Mesenchymal stem cell (in vitro differentiated cells and primary cell): ENCODE data around the gene GNA14.

ENCODE experiments used
- DNase-seq: peaks from one replicate; pipeline ENCODE4 v3.0.0-alpha.2; 2013
- H2AFZ ChIP-seq: one replicate; pipeline ENCODE4 v1.6.1; 2013; ENCODE audit warnings: low read depth, mild to moderate bottlenecking, control low read depth, inconsistent platforms, low read length, moderate library complexity
- H2AK5ac ChIP-seq: 2 replicates; pipeline ENCODE4 v1.6.1; 2013; ENCODE audit warnings: low read length, moderate library complexity, mild to moderate bottlenecking, inconsistent platforms; ENCODE audit not compliant: severe bottlenecking
- H2BK120ac ChIP-seq: one replicate; pipeline ENCODE4 v1.6.1; 2013; ENCODE audit warnings: low read depth, mild to moderate bottlenecking, inconsistent platforms, low read length, moderate library complexity
- H2BK12ac ChIP-seq, 2 experiments: one replicate each; pipeline ENCODE4 v1.6.1; 2013; ENCODE audit warnings: inconsistent platforms in 2 of 2, low read length in 2 of 2, mild to moderate bottlenecking in 2 of 2, moderate library complexity in 2 of 2, control low read depth in 1 of 2
- H2BK15ac ChIP-seq: one replicate; pipeline ENCODE4 v1.6.1; 2013; ENCODE audit warnings: mild to moderate bottlenecking, low read depth, inconsistent platforms; ENCODE audit not compliant: poor library complexity, severe bottlenecking
- H2BK5ac ChIP-seq: 2 replicates; pipeline ENCODE4 v1.6.1; 2013; ENCODE audit warnings: low read depth, mild to moderate bottlenecking, low read length, control low read depth, inconsistent platforms; ENCODE audit not compliant: poor library complexity, severe bottlenecking
- H3K14ac ChIP-seq, 2 experiments: one replicate each; pipeline ENCODE4 v1.6.1; 2013; ENCODE audit warnings: inconsistent platforms in 2 of 2, low read length in 2 of 2, control low read depth in 1 of 2, mild to moderate bottlenecking in 1 of 2, moderate library complexity in 1 of 2
- H3K18ac ChIP-seq, 2 experiments: one replicate each; pipeline ENCODE4 v1.6.1; 2013; ENCODE audit warnings: inconsistent platforms in 2 of 2, low read length in 2 of 2, control low read depth in 1 of 2, low read depth in 1 of 2, mild to moderate bottlenecking in 1 of 2
- H3K23ac ChIP-seq, 2 experiments: one replicate each; pipeline ENCODE4 v1.6.1; 2013; ENCODE audit warnings: inconsistent platforms in 2 of 2, low read length in 2 of 2, mild to moderate bottlenecking in 2 of 2, moderate library complexity in 2 of 2, control low read depth in 1 of 2
- H3K27ac ChIP-seq: 2 replicates; pipeline ENCODE4 v1.5.1; 2013; ENCODE audit warnings: mild to moderate bottlenecking, moderate library complexity, low read length, control low read depth, inconsistent platforms; ENCODE audit not compliant: poor library complexity, severe bottlenecking
- H3K27me3 ChIP-seq, 2 experiments: 2 replicates each; pipeline versions ENCODE4 v1.6.1 to v1.7.0; 2013; ENCODE audit warnings: low read length in 2 of 2, mild to moderate bottlenecking in 2 of 2, moderate library complexity in 2 of 2, control low read depth in 1 of 2, inconsistent platforms in 1 of 2; ENCODE audit not compliant: control insufficient read depth in 1 of 2, insufficient read depth in 1 of 2
- H3K36me3 ChIP-seq, 2 experiments: 2 replicates each; pipeline versions ENCODE4 v1.6.1 to v1.7.0; 2013; ENCODE audit warnings: low read length in 2 of 2, control low read depth in 1 of 2, inconsistent platforms in 1 of 2, low read depth in 1 of 2, mild to moderate bottlenecking in 1 of 2; ENCODE audit not compliant: insufficient read depth in 2 of 2, control insufficient read depth in 1 of 2
- H3K4ac ChIP-seq, 2 experiments: one replicate each; pipeline ENCODE4 v1.6.1; 2013; ENCODE audit warnings: inconsistent platforms in 2 of 2, low read length in 2 of 2, mild to moderate bottlenecking in 2 of 2, moderate library complexity in 2 of 2, control low read depth in 1 of 2, low read depth in 1 of 2
- H3K4me1 ChIP-seq: 2 replicates; pipeline ENCODE4 v1.6.1; 2013; ENCODE audit warnings: low read depth, low read length, control low read depth; ENCODE audit not compliant: control insufficient read depth, insufficient read depth
- H3K4me2 ChIP-seq: 2 replicates; pipeline ENCODE4 v1.6.1; 2013; ENCODE audit warnings: low read length, mild to moderate bottlenecking, inconsistent platforms; ENCODE audit not compliant: poor library complexity, severe bottlenecking
- H3K4me3 ChIP-seq, 2 experiments: 2 replicates each; pipeline versions ENCODE4 v1.5.1 to v1.7.0; 2013; ENCODE audit warnings: low read length in 2 of 2, mild to moderate bottlenecking in 2 of 2, control low read depth in 1 of 2, low read depth in 1 of 2; ENCODE audit not compliant: insufficient read depth in 1 of 2
- H3K79me1 ChIP-seq: replicated peaks from 2 replicates; pipeline ENCODE4 v1.6.1; 2013; ENCODE audit warnings: mild to moderate bottlenecking, control low read depth, low read length, inconsistent platforms; ENCODE audit not compliant: poor library complexity, severe bottlenecking
- H3K9ac ChIP-seq: 2 replicates; pipeline ENCODE4 v1.7.0; 2013; ENCODE audit warnings: mild to moderate bottlenecking, low read length, moderate library complexity
- H3K9me3 ChIP-seq: 2 replicates; pipeline ENCODE4 v1.7.0; 2013; ENCODE audit warnings: mild to moderate bottlenecking, low read length; ENCODE audit not compliant: control insufficient read depth
- H4K8ac ChIP-seq: one replicate; pipeline ENCODE4 v1.6.1; 2013; ENCODE audit warnings: inconsistent platforms, mild to moderate bottlenecking, low read length, moderate library complexity
- H4K91ac ChIP-seq: one replicate; pipeline ENCODE4 v1.6.1; 2013; ENCODE audit warnings: mild to moderate bottlenecking, low read length, inconsistent platforms
- WGBS: methylation state at CpG from one replicate; pipeline ENCODE4 v1.1.7; 2013; ENCODE audit warnings: mixed read lengths; 5-methylcytosine and 5-hydroxymethylcytosine counted together

The GNA14 gene

GRCh38 chr9:77505232-77505631 lies 142.9 kb downstream of the GNA14 start:
- H4K8ac ChIP-seq: no peak overlapping the region
- H3K27me3 ChIP-seq: no peaks in the 10 kb centered on the region
- no peak overlapping the region for H4K91ac ChIP-seq
- no peak overlapping the region for H3K27ac ChIP-seq
- no peak overlapping the region for H3K4me3 ChIP-seq
- no peaks in the 10 kb centered on the region for H3K36me3 ChIP-seq
- H3K14ac ChIP-seq: no peak overlapping the region
- no peaks in the 10 kb centered on the region for H3K4me1 ChIP-seq
- H2AFZ ChIP-seq: no peak overlapping the region
- H3K9me3 ChIP-seq: no peaks in the 10 kb centered on the region
- H2BK5ac ChIP-seq: no peak overlapping the region
- H3K23ac ChIP-seq: no peak overlapping the region
- no peak overlapping the region for H3K4ac ChIP-seq
- 84% methylated on average over 5 of the region's 5 CpGs for WGBS
- DNase-seq: no peak
- no peak overlapping the region for H2BK15ac ChIP-seq
- no peaks in the 10 kb centered on the region for H3K79me1 ChIP-seq
- no peak overlapping the region for H3K4me2 ChIP-seq
- H3K18ac ChIP-seq: no peak overlapping the region
- no peak overlapping the region for H3K9ac ChIP-seq
- no peak overlapping the region for H2BK12ac ChIP-seq
- H2BK120ac ChIP-seq: no peak overlapping the region
- H2AK5ac ChIP-seq: no peak overlapping the region

GRCh38 chr9:77502568-77502967 lies 145.6 kb downstream of the GNA14 start:
- H3K4ac ChIP-seq: no peak overlapping the region
- H3K4me1 ChIP-seq: no peaks in the 10 kb centered on the region
- WGBS: 75% methylated on average over 3 of the region's 3 CpGs
- H2BK5ac ChIP-seq: no peak overlapping the region
- no peak overlapping the region for H2AK5ac ChIP-seq
- no peak overlapping the region for H3K18ac ChIP-seq
- H3K27ac ChIP-seq: no peak overlapping the region
- no peak overlapping the region for H2BK15ac ChIP-seq
- no peak overlapping the region for H3K9ac ChIP-seq
- H3K36me3 ChIP-seq: no peaks in the 10 kb centered on the region
- no peak overlapping the region for H4K8ac ChIP-seq
- no peak for DNase-seq
- no peak overlapping the region for H2BK12ac ChIP-seq
- no peak overlapping the region for H4K91ac ChIP-seq
- no peak overlapping the region for H3K14ac ChIP-seq
- H2BK120ac ChIP-seq: no peak overlapping the region
- no peak overlapping the region for H3K4me3 ChIP-seq
- peak overlapping the region in 1 of 2 experiments; percentile 42 for H3K23ac ChIP-seq
- peak overlapping the region; percentile 15 for H2AFZ ChIP-seq
- no peak overlapping the region for H3K4me2 ChIP-seq
- no peaks in the 10 kb centered on the region for H3K27me3 ChIP-seq
- no peaks in the 10 kb centered on the region for H3K9me3 ChIP-seq
- H3K79me1 ChIP-seq: no peaks in the 10 kb centered on the region

DNA sequence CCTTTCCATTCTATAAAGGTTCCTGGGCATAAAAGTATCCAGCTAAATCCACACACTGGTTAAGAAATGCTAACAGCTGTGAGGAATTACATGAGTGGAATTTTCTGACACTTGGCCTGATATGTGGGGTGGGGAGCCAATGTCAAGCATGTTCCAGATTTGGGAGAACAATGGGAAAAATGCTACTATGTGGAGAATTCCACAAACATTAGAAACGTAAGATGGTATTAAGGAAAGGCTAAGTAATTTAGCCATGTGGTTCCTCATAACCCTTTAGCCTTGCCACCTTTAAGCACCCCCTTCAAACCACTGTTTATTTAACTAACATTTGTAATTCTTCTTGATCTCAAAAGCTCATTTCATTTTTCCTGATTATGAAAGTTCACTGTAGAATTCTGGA lies 149.2 kb downstream of the GNA14 start:
- no peak for DNase-seq
- Histone ChIP-seq H3K23ac (no peak overlapping the region), H3K79me1 (no peaks in the 10 kb centered on the region), H3K9me3 (no peaks in the 10 kb centered on the region), H2BK12ac (no peak overlapping the region), H3K4me3 (no peak overlapping the region), H3K27me3 (no peaks in the 10 kb centered on the region), H2BK15ac (no peak overlapping the region), H4K8ac (no peak overlapping the region), H3K4ac (no peak overlapping the region), H3K27ac (no peak overlapping the region), H2AFZ (no peak overlapping the region), H3K4me2 (no peak overlapping the region), H3K4me1 (peaks cover 2% of the 10 kb centered on the region), H3K9ac (no peak overlapping the region), H2BK5ac (no peak overlapping the region), H4K91ac (no peak overlapping the region), H3K18ac (no peak overlapping the region), H3K36me3 (no peaks in the 10 kb centered on the region), H2AK5ac (no peak overlapping the region), H3K14ac (no peak overlapping the region), H2BK120ac (no peak overlapping the region)
- no CpG with 5 or more reads among the region's 1 CpG for WGBS

DNA sequence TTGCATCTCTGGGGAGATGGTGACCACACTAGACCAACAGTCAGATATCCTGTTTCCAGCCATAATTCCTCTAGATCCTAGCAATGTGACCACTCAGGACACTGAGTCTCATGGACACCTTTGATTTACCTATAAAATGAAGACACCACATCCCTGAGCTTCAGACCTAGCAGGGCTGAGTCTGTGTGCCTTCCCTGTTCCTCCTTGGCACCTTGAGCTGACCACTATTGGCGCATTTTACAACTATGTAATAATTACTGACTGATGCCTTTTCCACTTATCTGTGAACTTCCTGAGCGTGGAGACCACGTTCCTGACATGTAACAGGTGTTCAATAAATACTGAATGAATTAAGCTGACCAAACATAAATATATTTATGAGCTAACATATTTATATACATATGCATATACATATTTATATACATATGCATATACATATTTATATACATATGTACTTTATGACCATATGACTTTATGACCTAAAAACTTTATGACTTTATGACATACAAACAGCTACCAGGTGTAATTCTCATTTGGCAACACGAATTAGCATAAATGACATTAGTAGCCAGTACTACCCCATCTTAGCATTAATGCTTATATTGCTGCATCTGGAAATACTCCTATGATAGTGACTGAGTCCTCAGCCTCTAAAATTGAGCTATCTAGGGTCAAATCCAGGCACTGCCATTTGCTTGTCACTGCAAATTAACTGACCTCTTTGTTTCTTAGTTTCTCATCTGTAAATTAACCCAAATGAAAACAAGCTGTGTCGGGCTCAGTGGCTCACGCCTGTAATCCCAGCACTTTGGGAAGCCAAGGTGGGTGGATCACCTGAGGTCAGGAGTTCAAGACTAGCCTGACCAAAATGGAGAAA lies 150.6 kb downstream of the GNA14 start:
- Histone ChIP-seq H4K8ac (no peak overlapping the region), H3K23ac (no peak overlapping the region), H3K4ac (no peak overlapping the region), H3K4me1 (peaks cover 2% of the 10 kb centered on the region), H4K91ac (no peak overlapping the region), H3K18ac (no peak overlapping the region), H2BK5ac (no peak overlapping the region), H3K4me2 (no peak overlapping the region), H3K27me3 (no peaks in the 10 kb centered on the region), H2AK5ac (no peak overlapping the region), H2BK120ac (no peak overlapping the region), H2AFZ (no peak overlapping the region), H3K9me3 (no peaks in the 10 kb centered on the region), H3K79me1 (no peaks in the 10 kb centered on the region), H2BK12ac (peak overlapping the region in 1 of 2 experiments; percentile 28), H3K14ac (no peak overlapping the region), H3K4me3 (no peak overlapping the region), H3K27ac (no peak overlapping the region), H3K9ac (no peak overlapping the region), H2BK15ac (no peak overlapping the region), H3K36me3 (no peaks in the 10 kb centered on the region)
- no peak for DNase-seq
- WGBS: 97% methylated on average over 4 of the region's 6 CpGs
